ENCODE data around the gene SZT2.
"Not testable (repeated sequence)": the region's sequence is repeated elsewhere in the genome, so short reads cannot be mapped to it uniquely, and the experiment has no call there.

The SZT2 gene

GRCh38 chr1:43463479-43463878 is 73.8 kb downstream of the SZT2 start:
- no peak for DNase-seq

GRCh38 chr1:43464681-43465504 is 75.2 kb downstream of the SZT2 start:
- no peak for DNase-seq

- no peak for DNase-seq
Measured at GRCh38 chr1:43465505-43466067, 75.9 kb downstream of the SZT2 start.

- no peak for DNase-seq
Measured at GRCh38 chr1:43466403-43466802, 76.7 kb downstream of the SZT2 start.

GRCh38 chr1:43468414-43468813 is 78.7 kb downstream of the SZT2 start:
- no peak for DNase-seq

- no peak for DNase-seq
Measured at GRCh38 chr1:43469932-43470331, 80.2 kb downstream of the SZT2 start.

GRCh38 chr1:43472087-43472462 is 82.4 kb downstream of the SZT2 start:
- no peak for DNase-seq

GRCh38 chr1:43472463-43473151 is 82.9 kb downstream of the SZT2 start:
- not testable (repeated sequence) for DNase-seq

GRCh38 chr1:43473463-43473862 is 83.8 kb downstream of the SZT2 start:
- DNase-seq, result no peak

GRCh38 chr1:43475611-43476401 is 86.1 kb downstream of the SZT2 start:
- not testable (repeated sequence) for DNase-seq

- no peak for DNase-seq
Measured at GRCh38 chr1:43477716-43478115, 88.0 kb downstream of the SZT2 start.

- DNase-seq, result no peak
Measured at GRCh38 chr1:43479414-43479813, 89.7 kb downstream of the SZT2 start.

GRCh38 chr1:43481491-43481890 is 91.8 kb downstream of the SZT2 start:
- DNase-seq, result no peak

GRCh38 chr1:43482215-43482614 is 92.5 kb downstream of the SZT2 start:
- DNase-seq, result no peak

- DNase-seq, result no peak
Measured at GRCh38 chr1:43484367-43484766, 94.7 kb downstream of the SZT2 start.

- no peak for DNase-seq
Measured at GRCh38 chr1:43488165-43488564, 98.5 kb downstream of the SZT2 start.

- DNase-seq, result no peak
Measured at GRCh38 chr1:43491061-43491460, 101.4 kb downstream of the SZT2 start.

- DNase-seq, result no peak
Measured at GRCh38 chr1:43492826-43493225, 103.1 kb downstream of the SZT2 start.

- no peak for DNase-seq
Measured at GRCh38 chr1:43493661-43494450, 104.2 kb downstream of the SZT2 start.

GRCh38 chr1:43495204-43495603 is 105.5 kb downstream of the SZT2 start:
- DNase-seq, result no peak

- DNase-seq, result no peak
Measured at GRCh38 chr1:43499898-43500297, 110.2 kb downstream of the SZT2 start.

GRCh38 chr1:43501806-43502205 is 112.1 kb downstream of the SZT2 start:
- DNase-seq, result not testable (repeated sequence)

All from CD4-positive, alpha-beta T cell treated with Interleukin-15 for 1 hour (primary cell).